HG03103 (cell line): ENCODE results near the gene SLC6A7.
A peak's percentile ranks its signal among the peaks of the same experiment; 100 is the strongest.

Experiments
- ATAC-seq: cut with Tn5 transposase; IDR thresholded peaks from one replicate; pipeline ENCODE4 v1.9.1; 2021; ENCODE audit warnings: low read depth; ENCODE audit not compliant: unreplicated experiment

The SLC6A7 gene

DNA sequence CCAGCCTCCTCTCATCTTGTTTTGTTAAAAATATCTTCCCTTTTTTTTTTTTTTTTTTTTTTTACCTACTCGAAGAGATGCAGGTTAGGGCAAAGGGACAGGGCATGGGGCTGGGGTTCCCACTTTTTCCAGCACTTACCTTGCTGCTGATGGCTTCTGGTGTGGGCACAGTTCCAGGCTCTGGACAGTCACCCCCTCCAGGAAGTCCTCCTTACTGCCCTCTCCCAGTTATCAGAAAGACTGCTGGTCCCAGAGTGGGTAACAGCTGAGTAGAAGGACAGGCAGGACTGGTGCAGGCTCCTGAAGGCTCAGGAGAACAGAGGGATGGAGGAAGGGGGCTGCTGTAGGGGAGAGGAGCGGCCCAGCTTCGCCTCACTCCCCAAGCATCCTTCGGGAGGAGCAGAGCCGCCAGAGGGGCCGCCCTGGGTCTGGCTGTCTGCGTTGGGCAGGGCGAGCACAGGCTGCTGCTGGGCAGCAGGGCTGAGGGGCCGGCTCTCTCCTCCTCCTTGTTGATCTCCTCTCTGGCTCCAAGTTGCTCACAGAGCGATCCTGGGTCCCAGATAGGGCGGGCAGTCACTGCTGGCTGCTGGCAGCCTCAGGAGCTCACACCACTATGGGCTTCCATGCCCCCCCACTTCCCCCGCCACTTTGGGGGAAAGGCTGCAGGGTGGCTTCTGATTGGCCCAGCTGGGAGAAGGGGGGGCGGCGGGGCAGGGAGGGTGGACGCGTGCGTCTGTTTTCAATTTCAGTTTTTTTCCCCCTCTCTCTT lies 34.4 kb upstream of the SLC6A7 start, which contains the start of gene PDGFRB:
PDGFRB (minus strand) TSS at position 588 of the 769 bp plus-strand sequence. CDS start 18,798 bp downstream, outside the sequence.
- no peak for ATAC-seq

DNA sequence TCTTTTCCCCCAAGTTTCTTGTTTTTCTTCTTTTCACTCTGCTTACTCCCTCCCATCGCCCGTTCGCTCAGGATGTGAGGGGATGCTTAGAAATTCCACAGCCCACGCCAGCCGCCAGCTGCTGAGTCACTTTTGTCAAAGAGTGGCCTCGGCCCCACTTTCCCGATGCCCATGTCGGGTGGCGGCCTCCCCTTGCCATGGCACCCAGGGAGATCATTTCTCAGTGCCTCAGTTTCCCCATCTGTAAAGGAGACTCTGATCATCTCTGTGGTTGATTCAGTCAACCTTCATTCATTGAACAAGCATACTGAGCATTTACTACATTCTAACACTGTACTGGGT lies 33.9 kb upstream of the SLC6A7 start:
- no peak for ATAC-seq

DNA sequence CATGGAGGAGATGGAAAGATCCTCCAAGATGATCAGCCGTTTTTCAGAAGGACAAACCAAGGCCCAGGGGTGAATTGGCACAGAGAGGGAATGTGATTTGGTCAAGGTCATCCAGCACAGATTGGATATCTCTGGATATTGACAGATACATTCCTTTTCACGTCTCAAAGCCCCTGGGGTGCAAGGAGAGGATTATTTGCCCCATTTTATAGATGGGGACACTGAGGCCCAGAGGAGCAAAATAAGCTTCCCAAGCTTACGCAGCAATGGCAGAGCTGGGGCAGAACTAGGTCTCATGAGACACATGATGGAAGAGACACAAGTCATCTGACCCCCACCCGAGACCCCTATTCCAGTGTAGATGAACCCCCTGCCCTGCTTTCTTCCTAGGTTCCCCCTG lies 33.3 kb upstream of the SLC6A7 start:
- no peak for ATAC-seq

DNA sequence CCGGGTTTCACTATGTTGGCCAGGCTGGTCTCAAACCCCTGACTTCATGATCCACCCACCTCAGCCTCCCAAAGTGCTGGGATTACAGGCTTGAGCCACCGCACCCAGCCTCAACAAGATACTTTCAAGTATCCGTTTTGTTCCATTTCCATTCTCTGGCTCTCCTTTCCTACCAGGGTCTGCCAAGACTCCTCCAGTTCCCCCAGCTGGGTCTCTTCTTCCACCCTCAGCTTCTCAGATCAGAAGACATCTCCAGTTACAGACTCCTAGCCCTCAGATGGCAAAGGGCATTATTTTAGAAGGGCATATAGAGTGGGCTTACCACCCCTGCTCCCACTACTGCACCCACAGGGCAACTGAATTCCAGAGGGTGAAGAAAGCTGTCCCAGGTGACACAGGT lies 32.7 kb upstream of the SLC6A7 start:
- ATAC-seq = no peak

DNA sequence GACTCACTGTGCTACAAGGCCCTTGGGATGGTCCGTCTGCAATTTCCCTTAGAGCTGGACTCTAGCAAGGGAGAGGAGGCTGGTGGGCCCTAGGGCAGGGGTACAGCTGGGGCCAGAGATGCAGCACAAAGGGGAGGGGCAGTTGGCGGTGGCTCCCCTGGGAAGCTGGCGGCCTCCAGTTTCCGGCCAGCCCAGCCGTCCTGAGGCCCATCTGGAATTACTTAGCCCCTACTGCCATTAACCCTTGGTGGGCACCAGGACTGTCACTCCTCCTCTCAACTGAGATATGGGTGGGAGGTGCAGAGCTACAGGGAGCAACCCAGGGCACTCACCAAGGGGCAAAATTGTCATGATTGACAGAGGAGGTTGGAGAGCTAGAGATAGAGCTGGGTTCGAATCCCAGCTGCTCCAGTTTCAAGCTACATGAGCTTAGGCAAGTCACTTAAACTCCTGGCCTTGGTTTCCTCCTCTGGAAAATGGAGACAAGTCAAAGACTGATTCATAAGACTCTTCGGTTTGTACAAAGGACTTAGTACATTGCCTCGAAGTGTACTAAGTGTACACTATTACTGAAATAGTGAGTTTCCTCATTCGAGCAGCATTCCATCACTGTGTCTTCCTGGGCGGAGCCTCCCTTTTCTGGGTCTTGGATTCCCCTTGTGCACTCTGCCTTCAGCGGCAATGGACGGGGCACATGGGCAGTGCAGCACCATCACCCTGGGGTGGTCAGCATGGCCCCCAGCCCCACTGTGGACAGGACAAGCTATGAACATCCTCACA lies 31.5 kb upstream of the SLC6A7 start:
- ATAC-seq = no peak

DNA sequence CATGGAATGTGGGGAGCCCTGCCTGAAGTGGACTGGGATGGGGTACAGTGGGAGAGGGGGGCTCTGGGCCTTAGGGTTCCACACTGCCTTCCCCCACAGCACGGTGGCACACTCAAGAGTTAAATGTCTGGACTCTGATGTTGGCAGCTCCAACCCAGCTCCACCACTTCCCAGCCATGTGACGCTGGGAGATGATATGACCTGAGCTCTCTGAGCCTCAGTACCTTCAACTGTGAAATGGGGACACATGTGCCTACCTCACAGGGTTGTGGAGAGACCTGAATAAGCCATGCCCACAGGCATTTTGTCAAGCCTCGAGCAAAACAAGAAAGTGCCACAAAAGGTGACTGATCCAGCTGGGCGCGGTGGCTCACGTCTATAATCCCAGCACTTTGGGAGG lies 30.8 kb upstream of the SLC6A7 start:
- no peak for ATAC-seq

DNA sequence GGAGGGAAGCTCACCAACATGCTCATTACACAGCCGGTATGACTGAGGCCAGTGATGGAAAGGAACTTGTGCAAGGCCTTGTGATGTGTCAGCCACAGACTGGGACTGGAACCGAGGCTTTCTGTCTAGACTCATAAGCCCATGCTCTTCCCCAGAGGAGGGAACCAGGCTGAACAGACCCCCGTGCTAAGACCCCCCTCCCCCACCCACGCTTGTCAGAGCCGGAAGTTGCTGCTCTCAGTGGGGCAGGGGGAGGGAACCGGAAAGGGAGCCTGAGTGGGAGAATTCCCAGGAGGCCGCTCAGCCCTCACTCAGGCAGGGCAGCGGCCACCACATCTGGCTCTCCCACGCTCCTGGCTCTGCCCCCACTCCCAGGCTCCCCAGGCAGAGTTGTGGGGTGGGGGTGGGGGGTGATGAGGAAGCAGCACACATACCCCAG lies 30.1 kb upstream of the SLC6A7 start:
- no peak for ATAC-seq

DNA sequence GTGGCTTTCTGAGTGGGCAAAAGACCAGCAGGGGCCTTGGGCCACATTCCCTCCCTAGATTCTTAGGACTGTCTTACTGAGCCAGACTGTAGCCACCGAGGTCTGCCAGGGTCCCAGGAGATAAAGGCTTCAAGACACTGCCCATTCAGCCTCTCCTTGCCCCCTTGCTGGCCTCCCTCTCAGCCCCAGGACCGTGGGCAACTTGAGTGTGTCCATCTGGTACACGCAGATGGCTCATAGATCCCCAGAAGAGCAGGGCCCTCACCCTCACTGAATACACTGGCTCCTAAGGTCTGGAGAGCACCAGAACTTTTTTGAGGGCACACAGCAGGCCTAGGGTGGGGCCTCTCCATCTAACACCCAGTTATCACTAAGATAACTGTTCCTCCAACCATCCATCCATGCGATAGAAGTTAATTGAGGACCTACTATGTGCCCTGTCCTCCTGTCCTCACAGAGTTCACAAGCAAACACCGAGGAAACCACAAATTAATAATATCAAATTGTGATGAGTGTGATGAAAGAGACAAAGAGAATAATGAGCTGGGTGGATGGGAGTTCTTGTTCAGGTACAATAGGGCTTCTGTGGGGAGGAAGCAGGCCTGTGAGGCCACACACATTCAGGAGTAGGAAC lies 29.3 kb upstream of the SLC6A7 start:
- no peak for ATAC-seq

DNA sequence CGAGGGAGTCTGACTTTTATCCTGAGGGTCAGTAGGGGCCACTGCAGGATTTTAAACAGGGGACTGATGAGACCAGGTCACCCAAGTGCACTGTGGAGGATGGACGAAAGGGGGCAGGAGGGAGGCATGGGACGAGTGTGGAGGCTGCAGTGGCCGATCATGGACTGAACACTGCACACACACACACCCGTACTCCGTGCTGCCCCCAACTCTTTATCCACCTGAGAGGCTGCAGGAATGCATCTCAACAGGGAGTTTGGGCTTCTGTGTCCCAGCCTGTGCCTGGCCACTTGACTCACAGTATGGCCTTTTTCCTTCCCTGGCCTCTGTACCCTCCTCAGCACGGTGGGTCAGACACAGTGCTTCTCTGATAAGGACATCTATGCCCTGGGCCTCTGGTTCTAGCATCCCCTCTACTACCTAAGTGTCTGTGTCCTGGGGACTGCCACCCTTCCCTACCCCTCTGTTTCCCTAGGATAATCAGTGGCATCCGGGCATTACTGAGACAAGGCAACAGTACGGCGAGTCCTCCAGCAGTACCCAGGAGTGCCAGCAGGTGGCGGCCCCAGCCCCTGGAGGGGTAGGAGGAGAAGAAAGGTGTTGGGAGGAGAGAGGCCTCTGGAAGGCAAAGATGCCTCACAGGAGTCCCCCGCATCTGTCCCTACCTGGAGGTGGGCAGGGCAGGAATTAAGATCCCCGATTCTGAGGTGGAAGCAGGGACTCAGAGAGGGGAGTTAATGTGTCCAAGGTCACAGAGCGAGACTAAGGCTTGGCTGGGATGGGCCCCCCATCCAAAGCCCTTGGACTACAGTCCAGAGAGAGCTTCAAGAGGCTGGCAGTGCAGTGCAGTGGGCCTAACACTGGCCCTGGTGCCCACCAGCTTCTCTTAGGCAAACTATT lies 28.4 kb upstream of the SLC6A7 start:
- peak; percentile 73 for ATAC-seq

DNA sequence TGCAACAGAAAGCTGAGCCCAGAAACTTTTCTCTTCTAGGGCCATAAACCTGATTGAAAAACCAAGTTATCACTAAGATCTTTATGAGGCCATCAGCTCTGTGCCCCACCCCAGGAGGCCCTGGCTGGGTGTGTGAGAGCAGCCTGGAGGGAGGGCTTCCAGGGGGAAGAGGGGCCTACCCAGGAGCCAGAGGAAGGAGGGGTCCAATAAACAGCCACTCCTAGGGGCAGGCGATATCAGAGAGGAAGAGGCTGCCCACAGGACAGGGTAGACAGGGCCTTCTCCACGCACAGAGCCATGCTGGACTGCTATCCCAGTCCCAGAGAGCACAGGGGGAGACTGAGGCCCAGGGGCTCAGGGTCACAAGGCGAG lies 27.7 kb upstream of the SLC6A7 start:
- no peak for ATAC-seq

DNA sequence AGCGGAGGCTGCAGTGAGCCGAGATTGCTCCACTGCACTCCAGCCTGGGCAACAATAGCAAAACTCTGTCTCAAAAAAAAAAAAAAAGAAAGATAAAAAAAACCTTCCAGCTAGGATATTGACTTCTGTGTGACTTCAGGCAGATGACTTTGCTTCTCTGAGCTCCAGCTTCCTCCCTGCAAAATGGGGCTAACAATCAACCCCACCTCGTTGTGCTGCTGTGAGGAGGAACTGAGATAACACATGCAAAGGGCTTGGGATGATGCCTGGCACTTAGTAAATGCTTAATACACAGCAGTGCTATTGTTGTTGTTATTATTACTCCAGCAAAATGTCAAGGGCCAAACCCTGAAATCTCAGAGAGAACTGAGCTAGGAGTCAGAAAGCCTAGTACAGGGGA lies 26.8 kb upstream of the SLC6A7 start:
- no peak for ATAC-seq

DNA sequence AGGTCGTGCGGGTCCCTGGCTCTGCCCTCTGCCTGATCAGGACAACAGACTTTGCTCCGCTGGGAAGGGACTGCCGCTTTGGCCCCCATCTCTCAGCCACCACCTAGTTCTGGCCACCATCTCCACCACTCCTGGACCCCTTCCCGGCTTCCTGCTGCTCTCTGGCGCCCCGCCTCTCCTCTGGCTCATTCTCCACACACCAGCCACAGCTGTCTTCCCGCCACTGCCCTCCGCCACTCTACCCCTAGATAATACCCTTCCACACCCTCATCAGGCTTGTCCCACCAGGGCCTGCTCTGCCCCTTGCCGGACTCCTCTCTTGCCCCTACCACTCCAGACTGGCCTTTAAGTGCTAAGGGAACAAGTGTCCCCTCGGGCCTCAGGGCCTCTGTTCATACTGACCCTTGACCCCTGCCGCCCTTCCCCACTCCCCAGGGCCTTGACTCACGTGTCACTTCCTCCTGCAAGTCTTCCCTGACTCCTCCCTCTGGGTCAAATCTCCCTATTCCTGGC lies 26.3 kb upstream of the SLC6A7 start:
- ATAC-seq = no peak

DNA sequence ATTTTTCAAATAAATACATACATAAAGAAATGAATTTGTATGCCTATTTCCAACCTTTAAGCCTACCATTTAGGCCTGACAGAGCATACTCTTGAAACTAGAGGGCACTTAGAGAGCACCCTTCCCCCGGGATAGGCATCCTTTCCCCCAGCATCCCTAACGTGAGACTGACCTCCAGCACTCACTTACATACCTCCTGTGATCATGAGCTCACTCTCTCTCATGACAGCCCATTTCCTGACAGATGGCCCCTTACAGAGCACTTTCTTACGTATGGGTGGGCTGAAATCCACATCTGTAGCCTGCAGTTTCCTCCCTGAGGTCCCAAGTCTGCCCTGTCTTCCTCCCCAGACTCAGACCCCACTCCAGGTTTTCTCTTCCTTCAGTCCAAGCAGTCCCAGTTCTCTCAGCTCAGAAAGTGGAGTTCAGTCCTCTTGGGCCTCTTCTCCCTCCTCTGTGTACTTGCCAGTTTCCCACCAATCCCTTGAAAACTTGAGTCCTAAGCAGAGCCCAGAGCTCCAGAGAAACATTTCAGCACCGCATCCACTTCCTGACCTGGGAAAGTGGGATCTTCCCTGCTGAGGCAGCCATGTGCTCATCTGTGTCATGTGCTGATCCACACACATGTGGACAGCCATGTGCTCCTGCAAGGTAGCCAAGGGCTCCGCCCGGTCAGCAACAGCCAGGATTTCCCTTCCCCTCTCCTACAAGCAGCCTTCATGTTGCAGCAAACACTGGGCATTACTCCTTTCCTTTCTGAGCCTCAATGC lies 25.5 kb upstream of the SLC6A7 start:
- ATAC-seq = no peak

DNA sequence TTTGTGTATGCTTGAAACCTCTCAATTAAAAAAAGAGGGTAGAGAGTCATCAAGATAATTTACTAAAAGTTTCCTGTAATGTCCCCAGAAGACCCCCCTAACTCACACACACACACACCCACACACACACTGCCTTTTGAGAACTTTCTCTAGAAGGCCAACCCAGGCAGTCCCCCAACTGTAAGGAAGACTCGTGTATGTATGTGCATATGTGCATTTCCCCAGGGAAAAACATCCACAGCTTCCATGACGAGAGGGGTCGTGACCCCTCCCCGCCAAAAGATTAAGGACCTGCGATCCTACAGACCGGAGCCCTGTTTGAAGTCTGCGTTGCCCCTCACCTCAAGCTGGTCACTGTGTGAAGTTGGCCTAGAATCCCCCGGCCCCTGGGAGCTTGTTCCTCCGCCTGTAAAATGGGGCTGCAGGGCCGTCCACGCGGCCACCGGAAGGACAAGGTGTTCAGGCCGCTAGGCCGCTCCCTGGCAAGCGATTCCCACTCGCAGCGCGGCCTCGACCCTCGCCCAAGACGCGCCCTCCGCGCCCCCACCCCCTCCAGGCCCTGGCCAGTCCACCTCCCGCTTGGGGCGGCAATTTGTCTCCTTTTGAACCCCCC lies 23.7 kb upstream of the SLC6A7 start:
- no peak for ATAC-seq

DNA sequence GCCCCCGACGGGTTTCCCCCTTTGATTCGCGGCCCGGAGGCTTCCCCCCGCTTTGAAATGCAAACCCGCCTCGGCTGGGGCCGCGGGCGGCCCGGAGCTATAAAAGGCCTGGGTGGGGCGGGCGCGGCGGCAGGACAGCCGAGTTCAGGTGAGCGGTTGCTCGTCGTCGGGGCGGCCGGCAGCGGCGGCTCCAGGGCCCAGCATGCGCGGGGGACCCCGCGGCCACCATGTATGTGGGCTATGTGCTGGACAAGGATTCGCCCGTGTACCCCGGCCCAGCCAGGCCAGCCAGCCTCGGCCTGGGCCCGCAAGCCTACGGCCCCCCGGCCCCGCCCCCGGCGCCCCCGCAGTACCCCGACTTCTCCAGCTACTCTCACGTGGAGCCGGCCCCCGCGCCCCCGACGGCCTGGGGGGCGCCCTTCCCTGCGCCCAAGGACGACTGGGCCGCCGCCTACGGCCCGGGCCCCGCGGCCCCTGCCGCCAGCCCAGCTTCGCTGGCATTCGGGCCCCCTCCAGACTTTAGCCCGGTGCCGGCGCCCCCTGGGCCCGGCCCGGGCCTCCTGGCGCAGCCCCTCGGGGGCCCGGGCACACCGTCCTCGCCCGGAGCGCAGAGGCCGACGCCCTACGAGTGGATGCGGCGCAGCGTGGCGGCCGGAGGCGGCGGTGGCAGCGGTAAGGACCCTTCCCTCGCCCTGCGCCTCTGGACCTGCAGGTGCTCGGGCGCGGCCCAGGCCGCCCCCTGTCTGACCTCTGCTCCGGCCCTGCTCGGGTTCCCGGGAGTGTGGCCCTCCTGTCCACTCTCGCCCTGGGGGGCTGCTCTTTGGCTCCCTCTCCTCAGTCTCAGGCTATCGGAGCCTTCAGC lies 23.0 kb upstream of the SLC6A7 start, which contains the start of gene CDX1:
CDX1 (plus strand) TSS at position 129 of the 862 bp plus-strand sequence; CDS start at position 228, 99 bp downstream.
- ATAC-seq = no peak

DNA sequence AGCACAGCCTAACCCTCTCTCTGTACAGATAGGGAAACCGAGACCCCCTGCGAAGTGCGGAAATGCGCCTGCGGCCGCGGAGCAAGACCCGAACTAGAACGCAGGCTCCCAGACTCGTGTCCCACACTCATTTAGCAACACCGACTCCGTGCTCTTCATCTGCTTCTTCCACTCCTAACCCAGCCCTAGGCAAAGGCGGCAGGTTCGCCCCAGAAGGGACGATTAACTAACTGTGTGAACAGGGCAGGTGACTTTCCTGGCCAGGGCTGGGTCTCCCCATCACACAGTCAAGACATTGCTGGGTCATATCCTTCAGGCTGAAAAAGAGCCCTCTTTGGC lies 22.4 kb upstream of the SLC6A7 start:
- ATAC-seq = no peak

DNA sequence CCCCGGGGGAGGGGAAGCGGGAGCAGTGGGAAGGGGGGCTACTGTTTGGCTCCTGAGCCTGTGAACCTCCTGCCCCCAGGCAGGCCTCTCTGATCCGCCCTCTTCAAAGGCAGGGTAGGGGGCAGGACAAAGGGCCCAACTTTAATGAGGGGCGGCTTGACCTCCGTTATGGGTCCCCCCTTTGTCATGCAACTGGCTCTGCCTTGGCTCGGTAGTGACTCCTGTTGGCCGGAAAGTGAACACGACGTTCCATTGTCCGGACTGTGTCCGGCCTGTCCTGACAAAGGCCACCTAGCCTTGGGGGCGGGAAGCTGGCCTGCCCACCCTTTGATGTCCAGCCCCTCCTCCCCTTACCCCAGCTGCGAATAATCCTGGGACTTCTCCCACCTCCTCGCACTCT lies 22.0 kb upstream of the SLC6A7 start:
- ATAC-seq = no peak

DNA sequence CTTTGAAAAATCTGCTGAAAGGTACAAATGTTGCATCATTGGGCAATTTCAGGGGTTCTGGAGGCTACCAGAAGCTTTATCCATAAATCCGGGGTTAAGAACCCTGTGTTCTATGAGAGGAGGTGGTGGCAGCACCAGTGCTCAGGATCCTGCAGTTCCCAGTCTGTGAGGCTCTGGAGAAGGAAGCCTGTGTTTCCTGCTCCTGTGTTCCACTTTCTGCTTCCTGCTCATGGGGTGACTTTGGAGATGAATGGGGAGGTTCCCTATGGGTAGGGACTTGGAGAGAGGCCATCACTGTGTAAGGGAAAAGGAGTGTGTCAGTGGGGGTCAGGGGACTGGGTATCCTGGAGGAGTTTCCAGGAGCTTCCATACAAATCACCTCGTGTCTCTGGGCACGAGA lies 21.0 kb upstream of the SLC6A7 start:
- no peak for ATAC-seq
